HG03432 (cell line): ENCODE measurements around the gene FOXP1.

Source experiments
- ATAC-seq: cut with Tn5 transposase; IDR thresholded peaks from one replicate; pipeline ENCODE4 v1.9.1; 2021; ENCODE audit warnings: mild to moderate bottlenecking, moderate library complexity; ENCODE audit not compliant: unreplicated experiment

Gene FOXP1

DNA sequence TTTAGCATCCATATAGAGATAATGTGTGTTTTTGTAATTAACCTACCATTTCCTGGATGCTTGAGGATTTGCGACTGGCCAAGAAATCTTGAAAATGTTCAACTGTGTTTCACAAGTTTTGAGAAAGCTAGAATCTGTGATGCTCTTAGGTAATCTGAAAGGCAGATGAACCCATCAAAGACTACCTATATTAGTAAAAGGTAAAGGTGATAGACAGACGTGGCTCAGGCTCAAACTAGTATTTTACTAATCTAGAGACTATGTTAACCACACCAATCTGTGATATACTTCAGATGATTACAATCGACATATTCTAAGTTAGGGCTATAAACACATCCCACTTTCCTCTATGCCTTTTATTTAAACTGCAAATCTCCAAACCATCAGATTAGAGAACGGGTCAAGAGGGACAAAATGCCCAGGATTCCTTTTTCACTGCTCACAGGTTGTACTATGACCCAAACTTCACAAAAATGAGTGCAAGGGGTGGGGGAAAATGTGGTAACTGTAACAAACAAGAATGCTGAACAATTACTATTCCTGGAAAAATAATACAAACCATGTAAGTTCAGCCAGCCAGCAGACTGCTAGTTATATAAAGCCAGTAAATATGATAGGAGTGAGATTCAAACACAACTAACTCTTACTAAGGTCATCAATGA lies 295.1 kb downstream of the FOXP1 start:
- ATAC-seq: no peak

DNA sequence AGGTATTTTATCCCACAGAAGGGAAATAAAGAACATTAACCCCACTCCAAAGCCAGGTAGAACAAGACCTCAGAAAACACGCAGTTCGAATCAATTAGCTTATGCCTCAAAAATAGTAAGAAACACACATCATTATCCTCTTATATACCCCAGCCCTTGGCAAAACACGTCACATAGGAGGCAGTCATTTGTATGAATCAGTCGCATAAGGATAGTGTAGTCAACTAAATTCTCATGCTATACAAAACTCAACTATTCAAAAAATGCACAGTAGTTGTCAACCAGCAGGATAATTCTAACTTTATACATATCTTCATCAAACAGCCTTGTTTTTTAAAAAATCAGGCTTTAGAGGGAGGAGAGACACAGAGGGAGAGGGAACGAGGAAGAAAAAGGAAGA lies 298.4 kb downstream of the FOXP1 start:
- no peak for ATAC-seq

DNA sequence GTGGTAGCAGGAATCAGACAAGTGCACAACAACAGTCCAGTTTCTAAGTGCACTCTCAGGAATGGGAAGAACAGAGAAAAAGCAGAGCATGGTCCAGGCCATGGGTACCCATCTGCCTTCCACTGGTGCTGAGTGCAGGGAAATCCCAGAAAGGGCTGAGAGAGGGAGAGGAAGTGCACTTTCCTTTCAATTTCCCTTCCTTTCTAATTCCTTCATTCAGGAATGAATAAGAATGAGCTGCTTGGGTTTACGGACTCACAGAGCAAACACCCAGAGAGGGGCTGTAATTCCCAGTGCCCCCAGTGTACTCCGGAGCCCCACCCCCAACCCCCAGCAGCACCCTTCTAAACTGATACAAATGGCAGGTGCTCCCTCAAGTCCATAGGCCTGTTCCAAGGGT lies 300.6 kb downstream of the FOXP1 start:
- ATAC-seq: no peak

DNA sequence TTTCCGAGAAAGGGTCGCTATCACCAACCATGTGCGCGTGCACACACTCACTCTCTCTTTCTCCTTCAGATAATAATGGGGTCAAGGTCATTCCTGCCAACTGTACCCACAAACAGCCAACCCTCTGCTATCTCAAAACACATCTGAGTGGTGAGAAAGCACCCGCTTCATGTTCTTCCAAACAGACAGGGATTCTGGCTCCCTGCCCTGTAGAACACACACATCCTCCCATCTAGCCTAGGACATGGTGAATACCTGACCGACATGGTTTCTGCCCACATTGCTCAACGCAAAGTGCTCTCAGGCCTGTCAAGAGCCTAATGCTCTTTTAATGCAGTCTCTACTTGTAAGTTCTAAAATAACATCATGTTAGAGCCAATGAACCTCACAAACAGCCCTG lies 302.2 kb downstream of the FOXP1 start:
- ATAC-seq: no peak

DNA sequence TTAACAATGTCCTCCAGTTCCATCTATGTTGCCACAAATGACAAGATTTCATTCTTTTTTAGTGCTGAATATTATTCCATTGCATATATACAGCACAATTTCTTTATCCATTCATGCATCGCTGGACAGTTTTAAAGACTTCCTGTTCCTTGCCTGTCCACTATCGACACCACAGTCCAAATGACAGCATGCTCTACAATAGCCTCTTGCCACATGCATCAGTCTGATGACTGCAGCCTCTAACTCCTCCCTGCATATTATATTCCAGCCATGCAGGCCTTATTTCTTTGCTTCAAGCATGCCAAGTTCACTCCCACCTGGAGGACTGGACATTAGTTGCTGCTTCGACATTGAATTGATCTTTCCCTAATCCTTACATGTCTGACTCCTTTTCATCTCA lies 306.2 kb downstream of the FOXP1 start:
- ATAC-seq: no peak

DNA sequence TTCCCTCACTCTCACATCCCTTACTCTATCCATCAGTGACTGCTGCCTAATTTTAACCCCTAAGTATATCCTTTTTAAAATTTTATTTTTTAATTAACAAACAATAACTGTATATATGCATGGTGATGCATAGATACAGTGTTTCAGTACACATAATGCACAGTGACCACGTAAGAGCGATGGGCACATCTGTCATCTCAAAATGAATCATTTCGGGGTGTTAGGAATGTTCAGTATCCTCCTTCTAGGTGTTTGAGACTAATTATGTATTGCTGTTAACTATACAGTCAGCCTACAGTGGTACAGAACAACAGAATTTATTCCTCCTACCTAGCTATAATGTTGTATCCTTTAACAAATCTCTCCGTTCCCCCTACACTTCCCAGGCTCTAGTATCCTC lies 307.0 kb downstream of the FOXP1 start:
- no peak for ATAC-seq

DNA sequence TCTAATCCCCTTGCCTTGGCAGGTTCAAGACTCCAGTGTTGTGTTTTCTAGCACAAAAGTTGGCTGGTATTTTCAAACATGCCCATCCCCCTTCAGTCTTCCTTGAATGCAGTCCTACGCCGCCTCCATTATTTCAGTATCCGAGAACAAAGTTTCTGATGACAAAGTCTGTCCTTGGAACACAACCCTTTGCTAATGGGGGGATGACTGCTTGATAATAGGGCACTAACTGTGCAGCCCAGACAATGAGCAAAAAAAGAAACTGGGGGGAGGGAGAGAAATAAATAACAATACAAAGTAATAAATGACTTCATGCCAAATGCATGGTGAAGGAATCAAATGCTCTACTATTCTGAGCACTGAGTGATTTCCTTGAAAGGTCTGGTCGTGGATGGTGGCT lies 310.1 kb downstream of the FOXP1 start:
- no peak for ATAC-seq

DNA sequence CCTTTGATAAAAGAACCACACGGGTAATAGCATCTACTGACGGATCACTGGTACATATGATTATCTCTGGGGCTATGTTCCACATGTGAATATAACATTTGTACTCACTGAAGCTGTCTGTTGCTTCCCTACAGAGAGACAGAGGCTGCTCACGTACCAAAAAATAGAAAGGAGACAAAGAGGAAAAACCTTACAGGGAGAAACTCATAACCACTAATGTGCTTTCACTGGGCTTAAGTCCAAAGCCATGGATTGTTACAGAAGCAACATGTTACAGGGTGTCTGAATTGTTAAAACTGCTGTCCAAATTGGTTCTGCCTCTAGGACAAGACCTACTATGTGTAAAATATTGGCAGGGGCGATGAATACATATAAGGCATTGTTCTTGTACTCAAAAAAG lies 311.9 kb downstream of the FOXP1 start:
- ATAC-seq: no peak

DNA sequence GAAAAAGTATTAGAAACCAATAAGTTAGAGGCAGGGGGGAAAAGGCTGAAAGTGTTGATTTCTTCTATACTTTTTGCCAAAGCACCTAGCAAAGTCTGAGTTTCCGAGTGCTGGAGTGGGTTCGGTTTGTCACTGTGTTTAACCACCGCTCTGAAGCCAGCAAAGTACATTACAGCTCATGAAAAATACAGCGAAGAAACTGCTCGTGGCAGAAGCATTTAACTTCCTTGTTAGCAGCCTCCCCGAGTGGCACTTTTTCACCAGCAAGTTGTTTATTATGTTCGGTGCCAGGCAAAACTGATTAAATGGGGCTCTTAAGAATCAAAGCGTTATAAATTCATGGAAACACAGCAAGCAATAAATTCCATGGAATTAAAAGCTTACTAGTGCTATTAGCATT lies 313.6 kb downstream of the FOXP1 start:
- ATAC-seq: no peak

DNA sequence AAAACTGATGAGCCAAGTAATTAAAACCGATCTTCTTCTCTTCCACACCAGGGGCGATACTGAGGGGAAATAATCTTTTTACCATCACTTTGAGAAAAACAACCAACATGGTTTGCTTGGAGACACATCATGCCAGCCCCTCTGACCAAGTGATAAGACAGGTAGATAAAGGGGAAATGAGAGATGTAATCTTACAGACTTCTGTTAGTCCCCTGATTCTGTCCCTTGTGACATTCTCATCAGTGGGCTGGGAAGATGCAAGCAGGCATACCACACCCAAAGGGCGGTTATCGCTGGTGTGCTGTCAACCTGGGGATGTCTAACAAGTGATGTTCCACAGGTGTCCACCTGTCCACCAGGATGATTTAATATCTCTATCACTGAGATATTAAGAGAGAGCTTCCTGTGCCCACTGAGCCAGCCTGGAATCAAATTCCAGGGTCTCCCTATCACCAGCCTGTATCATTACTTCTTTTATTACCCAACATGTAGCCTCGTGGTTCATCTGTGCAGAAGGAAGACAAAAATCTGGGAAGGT lies 315.0 kb downstream of the FOXP1 start:
- no peak for ATAC-seq

DNA sequence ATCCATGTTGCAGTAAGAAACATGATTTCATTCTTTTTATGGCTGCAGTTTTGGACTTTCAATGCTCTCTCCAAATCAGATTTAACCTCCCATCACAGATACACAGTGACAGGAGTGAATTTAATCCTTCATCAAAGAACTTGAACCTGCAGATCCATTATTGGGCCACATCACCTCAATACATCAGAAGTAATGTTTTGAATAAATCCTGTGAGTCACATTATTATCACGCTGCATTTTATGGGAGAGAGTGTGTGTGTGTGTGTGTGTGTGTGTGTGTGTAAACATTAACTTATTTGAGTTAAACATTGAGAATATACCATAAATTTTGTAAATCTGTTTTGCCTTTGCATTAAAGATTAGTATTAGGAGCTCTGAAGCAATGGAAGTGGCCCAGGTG lies 316.7 kb downstream of the FOXP1 start:
- no peak for ATAC-seq

DNA sequence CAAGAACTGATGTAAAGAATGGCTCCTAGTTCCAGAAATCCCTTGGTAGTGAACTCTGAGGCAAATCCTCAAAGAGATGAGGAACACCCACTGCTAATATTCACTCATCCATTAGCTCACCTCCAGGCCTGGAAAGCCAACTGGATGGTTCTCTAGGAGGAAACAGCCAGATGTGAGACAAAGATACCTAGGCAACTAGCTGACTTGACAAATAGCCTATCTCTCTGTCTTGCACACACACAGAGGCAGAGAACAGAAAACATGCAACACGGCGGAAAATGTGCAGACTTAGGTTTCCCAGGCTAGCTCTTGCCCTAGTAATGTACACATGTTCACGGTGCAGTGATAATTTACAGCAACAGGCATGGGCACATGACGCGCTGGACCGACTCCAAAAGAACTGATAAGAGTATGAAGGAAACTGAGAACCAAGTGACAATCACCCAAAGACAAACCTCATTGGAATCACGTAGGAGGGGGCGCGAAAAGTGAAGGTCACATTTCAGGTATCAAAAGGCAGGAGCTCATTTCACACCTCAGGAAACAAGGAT lies 318.1 kb downstream of the FOXP1 start:
- ATAC-seq: no peak

DNA sequence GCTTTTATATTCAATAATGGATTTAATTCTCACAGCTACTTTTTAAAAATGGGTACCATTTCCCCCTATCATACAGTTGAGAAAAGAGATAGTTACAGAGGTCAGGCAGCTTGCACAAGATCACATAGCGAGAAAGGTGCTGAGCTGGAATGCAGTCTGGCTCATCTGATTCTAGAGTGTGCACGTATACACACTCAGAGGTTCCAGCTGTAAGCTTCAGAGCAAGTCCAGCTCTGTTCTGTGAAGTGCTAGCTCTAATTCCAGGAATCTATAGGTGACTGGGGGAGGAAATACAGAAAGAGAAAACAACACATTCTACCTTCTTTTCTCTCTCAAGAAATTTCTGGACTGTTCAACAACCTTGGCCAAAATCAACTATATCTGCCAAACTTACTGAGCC lies 318.7 kb downstream of the FOXP1 start:
- ATAC-seq: no peak

DNA sequence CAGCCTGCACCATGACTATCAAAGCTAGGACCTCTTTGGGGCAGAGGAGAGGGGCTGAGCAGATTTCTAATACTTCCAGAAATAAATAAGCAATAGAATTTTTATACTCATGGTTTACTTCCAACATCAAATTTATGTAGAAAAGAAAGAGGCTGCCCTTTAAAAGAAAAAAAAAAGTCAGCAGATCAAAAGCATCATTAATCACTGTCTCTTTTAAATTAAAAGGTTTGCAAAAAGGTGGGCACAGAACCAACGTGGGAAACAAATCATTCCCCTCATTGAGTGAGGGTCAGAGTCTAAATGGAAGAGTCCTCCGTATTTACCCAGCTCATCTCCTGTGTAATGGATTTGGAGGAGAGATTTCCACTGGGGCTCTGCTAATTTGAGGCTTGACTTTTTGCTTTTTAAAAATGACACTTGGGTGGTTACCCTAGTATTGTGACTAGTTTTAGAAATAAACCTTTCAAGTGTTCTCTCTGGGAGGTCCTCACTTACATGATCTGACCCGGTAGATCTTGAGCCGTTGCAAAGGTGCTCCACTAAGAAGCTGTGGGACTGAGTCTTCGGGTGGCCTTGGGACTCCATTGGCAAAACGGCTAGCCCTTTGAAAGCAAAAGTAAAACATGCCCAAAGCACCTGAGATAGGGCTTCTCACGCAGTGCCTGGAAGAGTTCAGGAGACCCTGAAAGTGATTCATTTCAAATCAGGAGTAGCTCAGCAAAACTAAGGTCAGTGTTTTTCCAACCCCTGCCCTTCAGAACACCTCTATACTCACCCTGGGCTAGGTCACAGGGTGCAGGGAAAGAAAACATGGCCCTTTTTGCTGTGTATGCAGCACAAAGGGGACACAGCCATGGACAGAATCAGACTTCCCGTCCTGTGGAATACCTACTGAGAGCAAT lies 320.9 kb downstream of the FOXP1 start:
- ATAC-seq: no peak

DNA sequence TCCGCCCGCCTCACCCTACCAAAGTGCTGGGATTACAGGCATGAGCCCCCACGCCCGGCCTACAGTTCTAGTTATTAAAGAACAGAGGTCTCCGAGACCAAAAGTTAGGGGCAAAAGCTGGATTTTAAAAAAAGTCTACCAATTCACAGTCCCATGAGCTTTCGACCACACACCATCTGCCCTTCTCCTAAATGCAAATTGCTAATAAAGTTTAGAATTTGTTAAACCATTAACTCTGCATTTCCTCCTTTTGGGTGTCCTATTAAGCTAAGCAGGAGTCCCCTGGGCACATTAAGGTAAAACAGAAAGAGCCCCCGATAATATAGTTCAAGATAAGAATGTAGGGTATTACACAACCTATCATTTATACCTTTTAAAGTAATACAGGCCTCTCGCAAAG lies 322.7 kb downstream of the FOXP1 start:
- ATAC-seq: no peak

DNA sequence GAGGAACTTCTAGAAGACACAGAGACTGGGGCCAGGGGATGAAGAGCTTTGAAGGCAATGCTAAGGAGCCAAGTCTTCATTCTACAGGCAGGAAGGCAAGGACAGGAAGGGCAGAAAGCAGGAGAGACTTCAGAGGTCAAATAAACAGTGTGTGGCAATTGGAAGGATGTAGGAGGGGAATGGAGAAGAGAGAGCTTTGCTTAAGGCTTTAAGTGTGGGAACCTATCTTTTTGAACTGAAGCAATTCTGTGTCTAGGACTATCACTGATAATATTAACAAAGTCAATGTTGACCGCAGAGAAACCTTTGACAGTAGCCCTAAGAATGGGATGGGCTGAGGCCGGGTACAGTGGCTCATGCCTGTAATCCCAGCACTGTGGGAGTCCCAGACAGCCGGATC lies 325.0 kb downstream of the FOXP1 start:
- no peak for ATAC-seq

DNA sequence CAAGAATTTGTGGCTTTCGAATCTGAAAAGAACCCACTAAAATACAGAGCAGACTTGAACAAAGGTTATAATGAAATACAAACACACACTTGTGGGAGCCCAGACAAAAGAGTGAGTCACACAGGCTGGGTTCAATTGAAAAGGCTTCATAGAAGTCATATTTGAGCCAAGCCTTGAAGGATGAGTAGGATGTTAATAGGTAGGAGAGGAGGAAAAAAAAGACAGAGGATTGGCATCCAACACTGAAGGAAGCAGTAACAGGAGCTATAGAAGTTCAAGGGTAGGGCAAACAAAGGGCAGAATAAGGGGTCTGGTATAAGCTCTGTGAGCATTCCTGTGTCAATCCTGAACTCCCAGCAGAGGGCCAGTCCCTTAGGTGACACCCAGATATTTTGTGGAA lies 325.4 kb downstream of the FOXP1 start:
- ATAC-seq: no peak

DNA sequence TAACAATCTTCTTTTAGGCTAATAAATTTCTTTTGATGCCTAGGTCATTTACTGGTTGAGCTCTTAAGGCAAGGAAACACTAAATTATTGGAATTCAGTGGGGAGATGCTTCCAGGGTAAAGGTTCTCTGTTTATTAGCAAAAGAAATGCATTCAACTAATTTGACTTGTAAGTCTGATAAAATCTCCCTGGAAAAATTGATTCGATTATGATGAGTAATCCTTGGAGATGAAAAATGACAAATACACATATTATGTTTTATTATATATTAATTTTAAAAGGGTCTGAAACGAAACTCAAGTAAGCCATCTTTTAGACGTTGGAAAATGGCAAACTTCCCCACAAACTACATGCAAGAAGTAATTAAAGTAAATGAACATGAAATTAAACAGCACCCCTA lies 328.0 kb downstream of the FOXP1 start:
- no peak for ATAC-seq

DNA sequence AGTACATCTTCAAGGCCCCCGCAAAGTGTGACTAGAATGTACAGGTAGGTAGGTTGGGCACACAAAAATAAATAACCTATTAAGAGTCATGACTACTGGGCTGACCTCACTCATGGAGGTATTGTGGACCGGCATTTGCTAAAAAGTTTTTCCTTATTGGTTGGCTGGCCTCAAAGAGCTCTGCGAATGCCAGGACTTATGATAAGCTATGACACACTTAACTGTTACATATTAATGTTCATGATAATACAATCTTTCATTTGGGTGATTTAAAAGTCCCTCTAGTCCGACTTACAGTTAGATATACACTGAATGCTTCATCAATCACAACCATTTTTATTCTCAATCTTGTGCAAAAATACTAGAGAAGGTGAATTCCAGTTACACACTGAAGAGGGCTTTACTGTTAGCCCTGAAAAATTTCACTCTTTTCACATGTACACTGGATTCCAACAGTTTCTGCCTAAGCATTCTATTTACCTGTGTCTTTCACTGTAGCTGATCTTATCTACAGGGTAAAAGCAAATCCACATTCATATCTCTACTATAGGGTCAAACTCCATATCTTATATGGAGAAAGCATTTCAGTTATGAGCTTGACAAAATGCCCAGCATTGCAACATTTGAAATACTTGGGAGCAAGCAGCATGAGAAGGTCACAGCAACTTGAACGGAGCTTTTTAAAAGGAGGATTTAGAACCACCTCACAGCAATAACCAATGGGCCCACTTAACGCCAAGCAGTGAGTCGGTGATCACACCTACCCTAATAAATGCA lies 329.1 kb downstream of the FOXP1 start:
- ATAC-seq: no peak

DNA sequence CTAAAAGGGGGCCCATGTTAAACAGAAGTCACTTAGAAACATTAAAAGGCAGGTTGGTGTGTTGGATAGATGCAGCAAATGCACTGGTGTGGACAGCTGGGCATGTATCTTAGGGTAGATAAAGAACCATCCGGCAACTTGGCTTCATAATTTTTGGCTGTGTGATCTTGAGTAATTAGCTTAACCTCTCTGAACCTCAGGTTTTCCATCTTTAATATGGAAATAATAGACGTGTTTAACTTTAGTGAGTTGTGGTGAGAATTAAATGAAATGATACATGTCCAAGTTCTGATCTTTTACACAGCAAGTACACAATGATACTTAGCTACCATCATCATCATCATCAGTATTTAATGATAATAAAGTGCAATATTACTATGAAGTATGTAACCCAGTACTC lies 330.4 kb downstream of the FOXP1 start:
- ATAC-seq: no peak

DNA sequence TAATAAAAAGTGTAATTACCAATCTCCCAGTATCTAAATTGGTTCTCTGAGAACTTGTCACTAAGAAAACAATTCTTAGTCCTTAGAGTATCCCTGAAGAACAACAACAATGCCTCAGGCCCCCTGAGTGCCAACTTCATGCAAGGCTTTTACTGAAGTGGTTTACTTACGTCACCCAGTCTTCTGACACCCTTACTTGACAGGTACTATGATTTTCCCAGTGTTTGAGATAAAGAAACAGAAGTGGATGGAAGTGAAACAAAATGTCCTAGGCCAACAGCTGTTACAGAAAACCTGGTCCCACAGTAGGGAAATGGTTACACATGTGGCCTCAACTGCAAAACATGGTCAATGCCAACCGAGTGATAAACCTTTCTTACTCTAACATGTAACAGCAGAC lies 331.1 kb downstream of the FOXP1 start:
- ATAC-seq: no peak
